ENCODE results near the gene COL3A1.

The COL3A1 gene

DNA sequence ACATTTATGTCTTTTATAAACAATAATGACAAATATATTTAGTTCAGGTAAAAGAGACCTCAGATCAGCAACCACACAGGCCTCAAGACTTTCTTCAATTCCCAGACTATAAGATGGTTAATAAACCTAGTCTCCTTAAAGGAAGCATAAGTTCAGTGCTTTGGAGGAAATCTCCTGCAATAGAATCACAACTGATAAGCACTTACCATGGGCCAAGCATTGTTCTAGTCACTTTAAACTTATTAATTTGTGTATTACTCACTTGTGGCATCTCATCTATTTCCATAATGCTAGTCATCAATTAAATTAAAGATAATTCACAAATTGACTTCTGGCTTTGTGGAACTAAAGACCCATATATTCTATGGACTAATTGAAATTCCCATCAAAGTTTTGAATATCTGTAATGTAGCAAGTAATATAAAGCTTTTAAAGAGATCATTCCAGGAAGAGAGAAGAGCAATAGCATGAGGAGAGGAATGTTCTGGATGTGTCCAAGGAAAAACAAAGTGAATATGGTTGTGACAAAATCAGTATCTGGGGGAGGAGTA lies 42.2 kb downstream of the COL3A1 start:
- H3K36me3 Mint-ChIP-seq = no peaks in the 10 kb centered on the region
- H3K9me3 Mint-ChIP-seq = no peaks in the 10 kb centered on the region
- H3K4me3 Mint-ChIP-seq = no peak overlapping the region
- no peaks in the 10 kb centered on the region for H3K4me1 Mint-ChIP-seq
- no peak for DNase-seq
- no peak overlapping the region for H3K27ac Mint-ChIP-seq
- CTCF ChIA-PET = no interaction called here
- H3K27me3 Mint-ChIP-seq = no peaks in the 10 kb centered on the region

GRCh38 chr2:189018631-189019030 lies 44.5 kb downstream of the COL3A1 start:
- H3K4me1 Mint-ChIP-seq = no peaks in the 10 kb centered on the region
- no peaks in the 10 kb centered on the region for H3K27me3 Mint-ChIP-seq
- no peaks in the 10 kb centered on the region for H3K9me3 Mint-ChIP-seq
- H3K27ac Mint-ChIP-seq = no peak overlapping the region
- CTCF ChIA-PET = no interaction called here
- no peak overlapping the region for H3K4me3 Mint-ChIP-seq
- no peaks in the 10 kb centered on the region for H3K36me3 Mint-ChIP-seq
- DNase-seq = no peak

GRCh38 chr2:189020179-189020578 lies 46.0 kb downstream of the COL3A1 start:
- Mint-ChIP-seq H3K27ac (no peak overlapping the region), H3K36me3 (no peaks in the 10 kb centered on the region), H3K9me3 (no peaks in the 10 kb centered on the region), H3K27me3 (no peaks in the 10 kb centered on the region), H3K4me3 (no peak overlapping the region), H3K4me1 (no peaks in the 10 kb centered on the region)
- no peak for DNase-seq
- CTCF ChIA-PET = no interaction called here

- no peaks in the 10 kb centered on the region for H3K27me3 Mint-ChIP-seq
- no peaks in the 10 kb centered on the region for H3K9me3 Mint-ChIP-seq
- CTCF ChIA-PET = no interaction called here
- no peak overlapping the region for H3K27ac Mint-ChIP-seq
- no peak overlapping the region for H3K4me3 Mint-ChIP-seq
- DNase-seq = no peak
- no peaks in the 10 kb centered on the region for H3K36me3 Mint-ChIP-seq
- no peaks in the 10 kb centered on the region for H3K4me1 Mint-ChIP-seq
Observed at GRCh38 chr2:189022053-189022481, 47.9 kb downstream of the COL3A1 start.

DNA sequence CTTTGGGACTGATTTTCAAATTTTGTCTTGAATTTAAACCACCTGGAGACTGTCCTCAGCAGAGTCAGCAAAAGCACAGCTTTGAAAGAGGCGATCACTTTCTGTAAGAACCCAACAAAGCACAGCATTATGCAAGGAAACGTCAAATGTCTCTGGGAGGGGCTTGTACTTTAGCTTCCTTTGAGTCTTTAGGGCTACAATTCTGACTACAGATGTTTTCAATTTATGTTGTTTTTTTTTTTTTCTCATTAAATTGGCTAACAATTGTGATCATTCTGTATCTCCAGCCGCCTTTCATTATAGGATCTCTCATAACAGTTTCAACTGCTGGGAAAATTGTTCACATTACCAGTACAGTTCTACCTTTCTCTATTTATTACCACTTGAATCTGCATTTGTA lies 48.3 kb downstream of the COL3A1 start:
- Mint-ChIP-seq H3K27ac (no peak overlapping the region), H3K4me1 (no peaks in the 10 kb centered on the region), H3K9me3 (no peaks in the 10 kb centered on the region), H3K27me3 (no peaks in the 10 kb centered on the region), H3K4me3 (no peak overlapping the region), H3K36me3 (no peaks in the 10 kb centered on the region)
- CTCF ChIA-PET = no interaction called here
- DNase-seq = no peak

DNA sequence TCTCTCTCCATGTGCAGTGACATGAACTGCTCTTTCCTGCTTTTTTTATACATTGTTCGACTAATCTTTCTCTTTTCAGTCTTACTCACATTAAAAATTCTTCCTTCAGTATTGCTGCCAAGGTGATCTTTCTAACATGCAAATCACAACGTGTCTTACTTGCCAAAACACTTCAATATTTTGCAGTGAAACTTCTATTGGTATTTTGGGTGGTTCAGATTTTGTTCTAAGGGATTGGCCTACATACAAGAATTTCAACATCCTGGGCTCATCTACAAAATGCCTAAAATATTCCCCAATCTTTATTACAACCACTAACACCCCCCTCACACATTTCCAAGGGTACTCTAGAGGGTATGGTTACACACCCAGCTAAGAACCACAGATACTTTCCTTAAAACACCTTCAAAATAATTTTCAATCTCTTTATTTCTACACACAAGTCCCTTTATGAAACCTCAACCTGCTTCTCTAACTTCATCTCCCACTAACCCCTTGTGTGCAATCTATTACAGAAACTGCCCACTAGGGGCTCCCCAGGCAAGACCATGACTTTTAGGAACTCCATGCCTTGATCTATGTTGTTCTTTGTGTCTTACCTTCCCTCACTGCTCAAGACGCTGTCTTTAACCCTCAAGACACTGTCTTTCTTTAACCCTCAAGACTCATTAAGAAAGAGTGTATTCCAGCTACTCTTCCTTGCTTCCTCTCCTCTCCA lies 50.9 kb downstream of the COL3A1 start:
- no peak for DNase-seq
- Mint-ChIP-seq H3K36me3 (no peaks in the 10 kb centered on the region), H3K27ac (no peak overlapping the region), H3K9me3 (no peaks in the 10 kb centered on the region), H3K4me3 (no peak overlapping the region), H3K4me1 (no peaks in the 10 kb centered on the region), H3K27me3 (no peaks in the 10 kb centered on the region)
- CTCF ChIA-PET = no interaction called here

- H3K36me3 Mint-ChIP-seq = no peaks in the 10 kb centered on the region
- CTCF ChIA-PET = no interaction called here
- no peaks in the 10 kb centered on the region for H3K9me3 Mint-ChIP-seq
- H3K4me1 Mint-ChIP-seq = peaks cover 4% of the 10 kb centered on the region
- no peak overlapping the region for H3K27ac Mint-ChIP-seq
- no peaks in the 10 kb centered on the region for H3K27me3 Mint-ChIP-seq
- no peak overlapping the region for H3K4me3 Mint-ChIP-seq
- DNase-seq = no peak
Observed at GRCh38 chr2:189037518-189037917, 63.3 kb downstream of the COL3A1 start.

- H3K36me3 Mint-ChIP-seq = no peaks in the 10 kb centered on the region
- CTCF ChIA-PET = no interaction called here
- H3K27ac Mint-ChIP-seq = no peak overlapping the region
- DNase-seq = no peak
- no peak overlapping the region for H3K4me3 Mint-ChIP-seq
- H3K9me3 Mint-ChIP-seq = no peaks in the 10 kb centered on the region
- H3K27me3 Mint-ChIP-seq = no peaks in the 10 kb centered on the region
- no peaks in the 10 kb centered on the region for H3K4me1 Mint-ChIP-seq
Observed at GRCh38 chr2:189045836-189046235, 71.7 kb downstream of the COL3A1 start.

- H3K4me3 Mint-ChIP-seq = no peak overlapping the region
- H3K36me3 Mint-ChIP-seq = no peaks in the 10 kb centered on the region
- H3K4me1 Mint-ChIP-seq = no peaks in the 10 kb centered on the region
- no peak overlapping the region for H3K27ac Mint-ChIP-seq
- CTCF ChIA-PET = no interaction called here
- H3K9me3 Mint-ChIP-seq = no peaks in the 10 kb centered on the region
- DNase-seq = no peak
- H3K27me3 Mint-ChIP-seq = no peaks in the 10 kb centered on the region
Observed at GRCh38 chr2:189046320-189046719, 72.1 kb downstream of the COL3A1 start.

GRCh38 chr2:189047171-189047888 lies 73.2 kb downstream of the COL3A1 start:
- no peaks in the 10 kb centered on the region for H3K9me3 Mint-ChIP-seq
- no peak overlapping the region for H3K4me3 Mint-ChIP-seq
- no peak overlapping the region for H3K27ac Mint-ChIP-seq
- H3K27me3 Mint-ChIP-seq = no peaks in the 10 kb centered on the region
- CTCF ChIA-PET = no interaction called here
- no peaks in the 10 kb centered on the region for H3K36me3 Mint-ChIP-seq
- no peak for DNase-seq
- no peaks in the 10 kb centered on the region for H3K4me1 Mint-ChIP-seq

DNA sequence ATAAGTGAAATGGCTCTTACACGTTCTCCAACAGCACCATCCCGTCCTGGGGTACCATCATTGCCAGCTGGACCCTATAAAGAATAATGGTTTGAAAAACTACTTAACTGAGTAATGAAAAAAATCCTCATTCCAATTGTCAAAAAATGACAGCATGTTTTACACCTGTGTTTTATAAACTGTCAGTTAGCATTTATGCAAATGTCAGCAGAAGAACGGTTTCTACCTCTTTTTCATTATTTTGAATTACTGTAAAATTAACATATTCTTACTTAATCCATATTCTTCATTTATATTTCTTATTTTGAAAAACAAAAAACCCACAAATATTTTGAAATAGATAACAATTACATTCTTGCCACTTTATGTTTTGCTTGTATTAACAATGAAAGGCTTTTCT lies 74.0 kb downstream of the COL3A1 start:
- H3K27ac Mint-ChIP-seq = no peak overlapping the region
- H3K36me3 Mint-ChIP-seq = no peaks in the 10 kb centered on the region
- no peaks in the 10 kb centered on the region for H3K4me1 Mint-ChIP-seq
- no peak for DNase-seq
- CTCF ChIA-PET = no interaction called here
- H3K27me3 Mint-ChIP-seq = no peaks in the 10 kb centered on the region
- H3K4me3 Mint-ChIP-seq = no peak overlapping the region
- H3K9me3 Mint-ChIP-seq = no peaks in the 10 kb centered on the region

DNA sequence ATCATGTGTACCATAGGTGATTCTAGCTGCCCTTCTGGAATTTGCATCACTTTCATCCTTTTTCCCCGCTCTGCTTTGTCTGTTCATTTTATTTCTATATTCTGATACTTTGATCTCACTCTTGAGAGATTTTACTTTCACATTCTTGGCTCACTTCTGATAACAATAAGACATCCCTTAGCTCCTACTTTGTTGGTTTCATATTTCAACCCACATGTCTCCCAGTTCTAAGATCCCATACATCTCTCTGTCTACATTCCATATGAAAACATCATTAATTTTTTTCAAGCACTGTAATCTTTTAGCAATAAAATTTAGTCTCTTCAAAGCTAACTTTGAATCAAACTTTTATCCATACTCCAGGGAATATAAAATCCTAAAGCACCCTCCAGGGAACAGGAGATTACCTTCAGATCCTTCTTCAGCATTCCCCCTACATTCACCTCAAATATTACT lies 75.6 kb downstream of the COL3A1 start:
- DNase-seq = no peak
- Mint-ChIP-seq H3K27me3 (no peaks in the 10 kb centered on the region), H3K36me3 (no peaks in the 10 kb centered on the region), H3K4me1 (no peaks in the 10 kb centered on the region), H3K27ac (no peak overlapping the region), H3K9me3 (no peaks in the 10 kb centered on the region), H3K4me3 (no peak overlapping the region)
- CTCF ChIA-PET = no interaction called here

GRCh38 chr2:189050165-189050712 lies 76.1 kb downstream of the COL3A1 start:
- Mint-ChIP-seq H3K4me3 (no peak overlapping the region), H3K9me3 (no peaks in the 10 kb centered on the region), H3K27ac (no peak overlapping the region), H3K4me1 (no peaks in the 10 kb centered on the region), H3K36me3 (no peaks in the 10 kb centered on the region), H3K27me3 (no peaks in the 10 kb centered on the region)
- CTCF ChIA-PET = no interaction called here
- DNase-seq = no peak

DNA sequence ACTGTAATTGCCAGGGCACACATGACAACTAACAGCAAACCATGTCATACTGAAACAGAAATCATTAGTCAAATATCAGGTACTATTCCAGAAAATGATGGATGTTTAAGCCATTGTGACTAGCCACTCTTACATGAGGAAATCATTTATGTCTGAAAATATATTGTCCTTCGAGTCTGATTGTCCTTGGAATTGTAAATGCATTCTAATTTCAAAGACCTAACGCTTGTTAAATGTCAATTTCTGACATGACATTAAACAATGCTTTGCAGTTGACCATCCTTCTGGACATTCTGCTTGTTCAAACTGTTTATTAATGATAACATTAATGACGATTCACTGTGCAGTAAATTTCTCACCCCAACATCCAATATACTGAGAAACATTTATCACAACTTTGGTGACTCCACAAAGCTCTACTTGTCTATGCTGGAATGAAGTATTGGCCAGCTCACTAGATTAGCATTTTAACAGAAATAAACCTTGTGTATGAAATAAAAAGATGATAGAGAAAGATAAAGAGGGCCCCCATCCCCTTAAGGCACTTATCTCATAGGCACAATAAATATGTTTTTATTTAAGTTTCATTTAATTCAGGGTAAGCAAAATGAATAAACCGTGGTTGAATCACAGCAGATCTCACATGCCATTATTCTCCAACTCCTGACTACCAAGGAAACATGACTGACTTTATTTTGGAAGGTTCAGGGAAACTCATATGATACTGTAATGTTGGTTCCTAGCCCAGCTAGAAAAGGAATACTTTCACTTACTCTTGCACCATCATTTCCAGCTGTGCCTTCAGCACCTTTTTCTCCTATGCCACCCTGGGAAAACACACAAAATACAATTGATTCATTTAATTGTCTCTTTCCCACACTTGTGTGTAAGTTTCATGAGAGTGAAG lies 82.3 kb downstream of the COL3A1 start:
- no peak overlapping the region for H3K4me3 Mint-ChIP-seq
- no peaks in the 10 kb centered on the region for H3K27me3 Mint-ChIP-seq
- H3K9me3 Mint-ChIP-seq = no peaks in the 10 kb centered on the region
- no peaks in the 10 kb centered on the region for H3K4me1 Mint-ChIP-seq
- no peak overlapping the region for H3K27ac Mint-ChIP-seq
- CTCF ChIA-PET = no interaction called here
- DNase-seq = no peak
- no peaks in the 10 kb centered on the region for H3K36me3 Mint-ChIP-seq
